ENCODE results near the gene CALD1.
A peak's percentile ranks its signal among the peaks of the same experiment; 100 is the strongest.

Gene CALD1

GRCh38 chr7:134813663-134814396 is 34.4 kb downstream of the CALD1 start:
- no peak for DNase-seq (ENCODE audit: low read depth)

DNA sequence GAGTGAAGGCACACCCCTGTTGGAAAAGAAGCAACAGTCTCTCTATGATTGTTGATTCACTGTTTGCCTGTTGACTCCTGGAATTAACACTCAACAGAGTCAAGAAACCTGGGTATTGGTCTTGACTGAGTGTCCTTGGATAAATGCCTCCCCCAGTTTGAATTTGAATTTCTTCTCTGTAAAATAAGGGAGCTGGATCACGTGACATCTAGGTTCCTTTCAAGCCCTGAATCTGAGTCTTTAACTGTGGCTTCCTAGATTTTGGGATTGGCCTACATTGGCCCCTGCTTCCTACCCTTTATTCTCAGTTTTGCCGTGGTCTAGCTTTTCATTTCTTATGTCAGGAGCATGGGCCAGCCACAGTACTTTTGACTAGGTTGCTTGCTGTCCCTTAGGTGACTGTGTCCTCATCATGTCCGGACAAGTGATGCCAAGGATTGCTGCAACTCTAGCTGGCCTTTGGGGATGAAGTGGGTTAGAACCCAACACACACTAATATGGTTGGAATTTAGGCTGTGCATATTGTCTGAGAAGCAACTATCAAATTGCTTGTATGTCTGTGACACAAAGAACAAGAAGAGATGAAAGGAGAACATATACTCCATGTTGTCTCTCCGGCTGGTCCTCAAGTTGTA is 35.4 kb downstream of the CALD1 start:
- no peak for DNase-seq (ENCODE audit: low read depth)

More at GRCh38 chr7:134813663-134814396, 34.4 kb downstream of the CALD1 start:
- no peaks in the 10 kb centered on the region for H3K36me3 ChIP-seq (ENCODE audit: control insufficient read depth, insufficient read depth, low read length, severe bottlenecking)
- no peaks in the 10 kb centered on the region for H3K9me3 ChIP-seq (ENCODE audit: control insufficient read depth, low read length)
- H3K4me3 ChIP-seq (ENCODE audit: low read length): no peak overlapping the region
- peaks cover 58% of the 10 kb centered on the region for H3K4me1 ChIP-seq (ENCODE audit: control insufficient read depth, insufficient read depth, low read length)
- no peaks in the 10 kb centered on the region for H3K27me3 ChIP-seq (replicated peaks; ENCODE audit: control insufficient read depth, insufficient read depth, low read length)
- H3K9ac ChIP-seq (ENCODE audit: low read length): no peak overlapping the region

GRCh38 chr7:134818613-134819345 is 39.3 kb downstream of the CALD1 start:
- Histone ChIP-seq H3K4me1 (ENCODE audit: control insufficient read depth, insufficient read depth, low read length) (peaks cover 19% of the 10 kb centered on the region), H3K9ac (ENCODE audit: low read length) (no peak overlapping the region), H3K27me3 (replicated peaks; ENCODE audit: control insufficient read depth, insufficient read depth, low read length) (no peaks in the 10 kb centered on the region), H3K36me3 (ENCODE audit: control insufficient read depth, insufficient read depth, low read length, severe bottlenecking) (peaks cover 22% of the 10 kb centered on the region), H3K4me3 (ENCODE audit: low read length) (no peak overlapping the region), H3K9me3 (ENCODE audit: control insufficient read depth, low read length) (no peaks in the 10 kb centered on the region)
- no peak for DNase-seq (ENCODE audit: low read depth)

More for the DNA sequence above, 35.4 kb downstream of the CALD1 start:
- H3K9me3 ChIP-seq (ENCODE audit: control insufficient read depth, low read length): no peaks in the 10 kb centered on the region
- H3K36me3 ChIP-seq (ENCODE audit: control insufficient read depth, insufficient read depth, low read length, severe bottlenecking): peaks cover 8% of the 10 kb centered on the region
- no peak overlapping the region for H3K9ac ChIP-seq (ENCODE audit: low read length)
- H3K4me1 ChIP-seq (ENCODE audit: control insufficient read depth, insufficient read depth, low read length): peaks cover 51% of the 10 kb centered on the region
- H3K27me3 ChIP-seq (replicated peaks; ENCODE audit: control insufficient read depth, insufficient read depth, low read length): no peaks in the 10 kb centered on the region
- H3K4me3 ChIP-seq (ENCODE audit: low read length): no peak overlapping the region

- no peak overlapping the region for H3K4me3 ChIP-seq (ENCODE audit: low read length)
- no peaks in the 10 kb centered on the region for H3K9me3 ChIP-seq (ENCODE audit: control insufficient read depth, low read length)
- peaks cover 19% of the 10 kb centered on the region for H3K4me1 ChIP-seq (ENCODE audit: control insufficient read depth, insufficient read depth, low read length)
- H3K27me3 ChIP-seq (replicated peaks; ENCODE audit: control insufficient read depth, insufficient read depth, low read length): no peaks in the 10 kb centered on the region
- no peak for DNase-seq (ENCODE audit: low read depth)
- H3K36me3 ChIP-seq (ENCODE audit: control insufficient read depth, insufficient read depth, low read length, severe bottlenecking): peaks cover 22% of the 10 kb centered on the region
- H3K9ac ChIP-seq (ENCODE audit: low read length): no peak overlapping the region
These were observed 40.0 kb downstream of the CALD1 start for GRCh38 chr7:134819401-134819800.

DNA sequence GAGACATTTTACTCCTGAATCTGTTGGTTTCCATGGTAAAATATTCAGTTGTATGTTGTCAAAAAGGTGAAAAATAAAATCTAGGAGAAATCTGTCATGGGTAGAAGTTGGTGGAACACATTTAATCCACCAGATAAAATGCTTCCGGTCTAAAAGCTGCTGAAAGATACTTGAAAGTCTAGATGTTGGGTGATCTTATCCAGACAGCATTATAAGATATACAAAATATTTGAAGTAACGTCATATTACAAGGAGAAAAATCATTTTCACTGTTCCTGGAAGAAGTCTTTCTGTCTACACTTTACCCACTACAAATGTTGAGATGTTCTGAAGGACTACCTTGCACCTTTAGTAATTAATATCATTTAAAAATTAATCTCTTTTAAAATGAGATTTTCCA is 40.9 kb downstream of the CALD1 start:
- Histone ChIP-seq H3K27me3 (replicated peaks; ENCODE audit: control insufficient read depth, insufficient read depth, low read length) (no peaks in the 10 kb centered on the region), H3K4me3 (ENCODE audit: low read length) (no peak overlapping the region), H3K9me3 (ENCODE audit: control insufficient read depth, low read length) (no peaks in the 10 kb centered on the region), H3K9ac (ENCODE audit: low read length) (no peak overlapping the region), H3K36me3 (ENCODE audit: control insufficient read depth, insufficient read depth, low read length, severe bottlenecking) (peaks cover 22% of the 10 kb centered on the region), H3K4me1 (ENCODE audit: control insufficient read depth, insufficient read depth, low read length) (peaks cover 21% of the 10 kb centered on the region)
- DNase-seq (ENCODE audit: low read depth): no peak

DNA sequence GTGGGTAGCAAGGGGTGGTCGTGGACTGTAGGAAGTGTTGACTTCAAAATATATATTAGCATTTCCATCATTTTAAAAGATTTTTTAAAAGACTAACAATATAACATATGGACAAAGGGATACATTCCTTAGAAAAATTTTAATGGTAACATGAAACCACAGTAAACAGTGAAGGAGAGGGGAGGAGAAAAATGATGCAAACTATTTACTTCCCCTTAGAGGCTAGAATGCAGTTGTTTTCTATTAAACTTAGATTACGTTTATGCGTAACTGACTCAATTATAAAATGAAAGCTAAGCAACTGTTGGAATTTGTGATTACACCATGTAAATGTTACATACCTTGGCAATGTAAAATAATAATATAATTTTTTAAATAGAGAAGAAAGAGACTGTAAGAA is 41.3 kb downstream of the CALD1 start:
- DNase-seq (ENCODE audit: low read depth): peak; percentile 62
- Histone ChIP-seq H3K9ac (ENCODE audit: low read length) (no peak overlapping the region), H3K4me3 (ENCODE audit: low read length) (no peak overlapping the region), H3K9me3 (ENCODE audit: control insufficient read depth, low read length) (no peaks in the 10 kb centered on the region), H3K36me3 (ENCODE audit: control insufficient read depth, insufficient read depth, low read length, severe bottlenecking) (peaks cover 22% of the 10 kb centered on the region), H3K4me1 (ENCODE audit: control insufficient read depth, insufficient read depth, low read length) (peaks cover 24% of the 10 kb centered on the region), H3K27me3 (replicated peaks; ENCODE audit: control insufficient read depth, insufficient read depth, low read length) (no peaks in the 10 kb centered on the region)

GRCh38 chr7:134823400-134823799 is 44.0 kb downstream of the CALD1 start:
- Histone ChIP-seq H3K36me3 (ENCODE audit: control insufficient read depth, insufficient read depth, low read length, severe bottlenecking) (peaks cover 22% of the 10 kb centered on the region), H3K27me3 (replicated peaks; ENCODE audit: control insufficient read depth, insufficient read depth, low read length) (no peaks in the 10 kb centered on the region), H3K4me3 (ENCODE audit: low read length) (no peak overlapping the region), H3K4me1 (ENCODE audit: control insufficient read depth, insufficient read depth, low read length) (peaks cover 45% of the 10 kb centered on the region), H3K9ac (ENCODE audit: low read length) (no peak overlapping the region), H3K9me3 (ENCODE audit: control insufficient read depth, low read length) (no peaks in the 10 kb centered on the region)
- peak; percentile 80 for DNase-seq (ENCODE audit: low read depth)

DNA sequence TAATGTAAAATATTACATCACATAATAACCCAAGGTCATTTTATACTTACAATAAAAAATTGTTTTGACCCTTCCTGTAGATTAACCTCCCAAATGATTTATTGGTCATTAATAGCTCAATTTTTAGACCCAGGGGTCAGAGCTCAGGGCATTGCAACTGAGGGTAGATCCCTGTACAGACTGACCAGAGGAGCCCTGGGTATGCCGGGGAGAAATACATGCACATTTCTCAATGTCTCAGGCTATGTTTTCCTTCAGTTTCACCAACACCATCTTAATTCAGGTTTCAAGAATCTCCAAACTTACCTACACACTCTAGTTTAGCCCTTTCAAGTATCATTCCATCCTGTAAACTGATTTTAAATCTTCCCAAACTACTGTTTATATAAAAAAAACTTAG is 46.2 kb downstream of the CALD1 start:
- Histone ChIP-seq H3K9me3 (ENCODE audit: control insufficient read depth, low read length) (no peaks in the 10 kb centered on the region), H3K27me3 (replicated peaks; ENCODE audit: control insufficient read depth, insufficient read depth, low read length) (no peaks in the 10 kb centered on the region), H3K9ac (ENCODE audit: low read length) (no peak overlapping the region), H3K4me1 (ENCODE audit: control insufficient read depth, insufficient read depth, low read length) (peaks cover 61% of the 10 kb centered on the region), H3K36me3 (ENCODE audit: control insufficient read depth, insufficient read depth, low read length, severe bottlenecking) (peaks cover 6% of the 10 kb centered on the region), H3K4me3 (ENCODE audit: low read length) (no peak overlapping the region)
- DNase-seq (ENCODE audit: low read depth): no peak

GRCh38 chr7:134826105-134826504 is 46.7 kb downstream of the CALD1 start:
- H3K9ac ChIP-seq (ENCODE audit: low read length): no peak overlapping the region
- DNase-seq (ENCODE audit: low read depth): peak; percentile 59
- H3K9me3 ChIP-seq (ENCODE audit: control insufficient read depth, low read length): no peaks in the 10 kb centered on the region
- peaks cover 61% of the 10 kb centered on the region for H3K4me1 ChIP-seq (ENCODE audit: control insufficient read depth, insufficient read depth, low read length)
- H3K4me3 ChIP-seq (ENCODE audit: low read length): no peak overlapping the region
- H3K27me3 ChIP-seq (replicated peaks; ENCODE audit: control insufficient read depth, insufficient read depth, low read length): no peaks in the 10 kb centered on the region
- H3K36me3 ChIP-seq (ENCODE audit: control insufficient read depth, insufficient read depth, low read length, severe bottlenecking): peaks cover 6% of the 10 kb centered on the region

GRCh38 chr7:134827436-134827835 is 48.0 kb downstream of the CALD1 start:
- H3K9me3 ChIP-seq (ENCODE audit: control insufficient read depth, low read length): no peaks in the 10 kb centered on the region

DNA sequence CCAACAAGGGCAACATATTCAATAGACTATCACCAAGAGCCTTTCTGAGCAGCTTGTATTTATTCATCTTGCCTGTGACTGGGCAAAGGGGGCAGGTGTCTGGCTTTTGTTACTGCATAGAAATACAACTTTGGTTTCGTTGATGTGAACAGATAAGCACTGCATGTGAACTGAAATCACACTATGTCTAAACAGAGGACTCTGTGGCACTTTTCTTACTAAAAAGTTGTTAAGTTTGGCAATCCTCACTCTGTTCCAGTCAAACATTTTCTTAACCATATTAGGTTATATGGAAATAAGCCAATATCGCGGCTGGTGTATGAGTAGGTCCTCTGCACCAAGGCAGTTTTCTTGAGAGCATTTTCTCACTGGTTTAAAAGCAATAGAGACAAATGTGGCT is 48.5 kb downstream of the CALD1 start:
- Histone ChIP-seq H3K36me3 (ENCODE audit: control insufficient read depth, insufficient read depth, low read length, severe bottlenecking) (peaks cover 7% of the 10 kb centered on the region), H3K4me1 (ENCODE audit: control insufficient read depth, insufficient read depth, low read length) (peaks cover 61% of the 10 kb centered on the region), H3K9me3 (ENCODE audit: control insufficient read depth, low read length) (no peaks in the 10 kb centered on the region), H3K27me3 (replicated peaks; ENCODE audit: control insufficient read depth, insufficient read depth, low read length) (no peaks in the 10 kb centered on the region), H3K4me3 (ENCODE audit: low read length) (peak overlapping the region; percentile 73), H3K9ac (ENCODE audit: low read length) (peak overlapping the region; percentile 85)
- peak; percentile 60 for DNase-seq (ENCODE audit: low read depth)

More at GRCh38 chr7:134827436-134827835, 48.0 kb downstream of the CALD1 start:
- no peak for DNase-seq (ENCODE audit: low read depth)
- Histone ChIP-seq H3K4me3 (ENCODE audit: low read length) (peak overlapping the region; percentile 73), H3K4me1 (ENCODE audit: control insufficient read depth, insufficient read depth, low read length) (peaks cover 61% of the 10 kb centered on the region), H3K27me3 (replicated peaks; ENCODE audit: control insufficient read depth, insufficient read depth, low read length) (no peaks in the 10 kb centered on the region), H3K36me3 (ENCODE audit: control insufficient read depth, insufficient read depth, low read length, severe bottlenecking) (peaks cover 7% of the 10 kb centered on the region), H3K9ac (ENCODE audit: low read length) (peak overlapping the region; percentile 85)
